Keratinocyte (primary cell): ENCODE data around the gene ETNK2. TPM values are rescaled to one million over a fixed set of nuclear protein-coding genes. Genes with fewer than 3 reads are reported as not detected.

Experiments used
- DNase-seq: peaks from one replicate; pipeline ENCODE4 v3.0.0-alpha.2; 2011; ENCODE audit warnings: low read depth, missing footprints, low spot score
- FAIRE-seq: peaks from 2 replicates; lab custom pipeline; 2011; peaks lifted over from hg19 to GRCh38; lab: Jason Lieb, UNC
- H2AFZ ChIP-seq: 2 replicates; pipeline ENCODE4 v1.6.0; 2012; ENCODE audit warnings: low read length, control low read depth, inconsistent platforms; ENCODE audit not compliant: control insufficient read depth
- H3K27ac ChIP-seq: 2 replicates; pipeline ENCODE4 v1.5.1; 2011; ENCODE audit warnings: low read length; ENCODE audit not compliant: control insufficient read depth, insufficient read depth
- H3K27me3 ChIP-seq: 3 replicates; pipeline ENCODE4 v1.6.0; 2011; ENCODE audit warnings: low read length; ENCODE audit not compliant: control insufficient read depth, insufficient read depth; ENCODE audit errors: extremely low read depth
- H3K36me3 ChIP-seq, 2 experiments: 2 replicates in 1 of 2; 3 replicates in 1 of 2; pipeline ENCODE4 v1.5.1; 2011; ENCODE audit warnings: low read length in 2 of 2, mild to moderate bottlenecking in 1 of 2; ENCODE audit not compliant: control insufficient read depth in 2 of 2, insufficient read depth in 2 of 2; ENCODE audit errors: extremely low read depth in 1 of 2
- H3K4me1 ChIP-seq: 3 replicates; pipeline ENCODE4 v1.5.1; 2011; ENCODE audit warnings: low read length; ENCODE audit not compliant: control insufficient read depth, insufficient read depth; ENCODE audit errors: extremely low read depth
- H3K4me2 ChIP-seq: 3 replicates; pipeline ENCODE4 v1.6.0; 2011; ENCODE audit warnings: low read depth, low read length; ENCODE audit not compliant: control insufficient read depth, insufficient read depth; ENCODE audit errors: extremely low read depth
- H3K4me3 ChIP-seq, 3 experiments: fragments of 200-600 bp in 1 of 3; sonication (generic) in 1 of 3; 2 replicates in 2 of 3; 3 replicates in 1 of 3; pipeline ENCODE4 v1.5.1; 2011 to 2016; ENCODE audit warnings: low read length in 3 of 3, mild to moderate bottlenecking in 3 of 3, control low read depth in 2 of 3, inconsistent platforms in 1 of 3, low read depth in 1 of 3, mixed read lengths in 1 of 3, mixed run types in 1 of 3, moderate library complexity in 1 of 3; ENCODE audit not compliant: control insufficient read depth in 2 of 3, insufficient read depth in 2 of 3; ENCODE audit errors: extremely low read depth in 1 of 3
- H3K79me2 ChIP-seq: 2 replicates; pipeline ENCODE4 v1.6.0; 2012; ENCODE audit warnings: low read length; ENCODE audit not compliant: control insufficient read depth, insufficient read depth
- H3K9ac ChIP-seq: 3 replicates; pipeline ENCODE4 v1.6.0; 2011; ENCODE audit warnings: low read length; ENCODE audit not compliant: control insufficient read depth, insufficient read depth; ENCODE audit errors: extremely low read depth
- H3K9me1 ChIP-seq: 3 replicates; pipeline ENCODE4 v1.6.0; 2011; ENCODE audit warnings: low read length; ENCODE audit not compliant: control insufficient read depth, insufficient read depth; ENCODE audit errors: extremely low read depth
- H3K9me3 ChIP-seq: 2 replicates; pipeline ENCODE4 v1.5.1; 2012; ENCODE audit warnings: low read depth, low read length; ENCODE audit not compliant: control insufficient read depth
- H4K20me1 ChIP-seq: 3 replicates; pipeline ENCODE4 v1.6.0; 2011; ENCODE audit warnings: low read length; ENCODE audit not compliant: control insufficient read depth, insufficient read depth; ENCODE audit errors: extremely low read depth
- EZH2 ChIP-seq: IDR thresholded peaks from one replicate; pipeline ENCODE4 v1.6.1; 2012; ENCODE audit warnings: inconsistent platforms, mild to moderate bottlenecking, low read length, moderate library complexity
- dilution Hi-C: fragments of 300-500 bp; cut with MboI; formaldehyde crosslinking; loops from one replicate; pipeline ENCODE4 v1.7.0; 2020; ENCODE audit warnings: low sequenced_read_pairs; ENCODE audit not compliant: extremely low pct_ligation_motif_present
- polyA plus RNA-seq, 5 experiments: library from polyadenylated mRNA; depleted of rRNA in 3 of 5; stranded (reverse) in 3 of 5; stranded (forward) in 1 of 5; unstranded in 1 of 5; fragments of >200 nt; gene quantifications; 1 replicate in 1 of 5; 2 replicates in 3 of 5; 3 replicates in 1 of 5; pipeline versions ENCODE4 v1.2.1 to v1.2.3, GENCODE V29; 2011 to 2012; ENCODE audit warnings: missing spikeins in 2 of 5, low read depth in 1 of 5, low replicate concordance in 1 of 5
- TF ChIP-seq, protein P1 (sequence below), 3 experiments: IDR thresholded peaks in 1 of 3; conservative IDR thresholded peaks in 1 of 3; optimal IDR thresholded peaks in 1 of 3; 2 replicates in 2 of 3; 3 replicates in 1 of 3; pipeline versions ENCODE3 to v1.5.1; 2011; ENCODE audit warnings: low read length in 3 of 3, mild to moderate bottlenecking in 3 of 3, moderate library complexity in 2 of 3, control low read depth in 1 of 3, inconsistent platforms in 1 of 3; ENCODE audit not compliant: insufficient read depth in 2 of 3; ENCODE audit errors: extremely low read depth in 1 of 3

Gene ETNK2
- polyA plus RNA-seq, 1 donor (not counting 4 experiments of a cell fraction or from before 2014, with no cell fraction given), result 18.4 TPM

DNA sequence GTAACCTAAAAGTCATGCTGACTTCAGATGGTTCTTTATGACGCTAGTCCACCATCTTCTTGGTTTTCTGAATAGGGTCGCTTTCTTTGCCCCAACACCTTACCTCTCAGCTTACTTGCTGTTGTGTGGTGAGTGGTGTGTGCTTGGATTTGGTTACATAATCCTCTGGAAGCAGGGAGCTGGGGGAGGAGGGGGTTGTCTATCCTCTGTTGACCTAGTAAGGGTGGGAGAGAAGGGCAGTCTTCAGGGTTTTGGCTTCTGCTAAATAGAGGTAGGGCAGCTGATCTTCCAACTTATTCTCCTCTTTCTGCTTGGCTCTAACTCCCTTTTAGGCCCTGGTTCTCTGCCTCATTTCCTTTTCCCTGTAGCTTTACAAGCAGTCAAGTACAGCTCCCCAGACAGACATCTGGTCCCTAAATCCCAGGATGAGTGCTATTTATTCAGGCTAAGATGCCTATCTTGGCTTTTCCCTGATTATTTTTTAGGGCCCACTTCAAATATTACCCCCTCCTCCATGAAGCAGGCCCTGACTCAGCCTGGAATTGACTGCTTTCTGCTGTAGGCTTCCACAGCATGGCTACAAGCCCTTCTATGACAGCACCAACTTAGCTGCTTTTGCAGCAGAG is 20.7 kb upstream of the ETNK2 start:
- TF ChIP-seq, protein P1, sequence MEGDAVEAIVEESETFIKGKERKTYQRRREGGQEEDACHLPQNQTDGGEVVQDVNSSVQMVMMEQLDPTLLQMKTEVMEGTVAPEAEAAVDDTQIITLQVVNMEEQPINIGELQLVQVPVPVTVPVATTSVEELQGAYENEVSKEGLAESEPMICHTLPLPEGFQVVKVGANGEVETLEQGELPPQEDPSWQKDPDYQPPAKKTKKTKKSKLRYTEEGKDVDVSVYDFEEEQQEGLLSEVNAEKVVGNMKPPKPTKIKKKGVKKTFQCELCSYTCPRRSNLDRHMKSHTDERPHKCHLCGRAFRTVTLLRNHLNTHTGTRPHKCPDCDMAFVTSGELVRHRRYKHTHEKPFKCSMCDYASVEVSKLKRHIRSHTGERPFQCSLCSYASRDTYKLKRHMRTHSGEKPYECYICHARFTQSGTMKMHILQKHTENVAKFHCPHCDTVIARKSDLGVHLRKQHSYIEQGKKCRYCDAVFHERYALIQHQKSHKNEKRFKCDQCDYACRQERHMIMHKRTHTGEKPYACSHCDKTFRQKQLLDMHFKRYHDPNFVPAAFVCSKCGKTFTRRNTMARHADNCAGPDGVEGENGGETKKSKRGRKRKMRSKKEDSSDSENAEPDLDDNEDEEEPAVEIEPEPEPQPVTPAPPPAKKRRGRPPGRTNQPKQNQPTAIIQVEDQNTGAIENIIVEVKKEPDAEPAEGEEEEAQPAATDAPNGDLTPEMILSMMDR (optimal IDR thresholded peaks at IDR 0.05 in 1 of 3, IDR thresholded peaks at IDR 0.05 in 1 of 3, conservative IDR thresholded peaks at IDR 0.05 in 1 of 3; ENCODE audit: extremely low read depth in 1 of 3, insufficient read depth in 2 of 3, low read length in 3 of 3), result no peak
- no peak for TF ChIP-seq EZH2
- Histone ChIP-seq H3K9ac (no peak overlapping the region), H3K4me3 (no peak overlapping the region), H3K79me2 (no peaks in the 10 kb centered on the region), H4K20me1 (no peaks in the 10 kb centered on the region), H3K27me3 (no peaks in the 10 kb centered on the region), H3K4me1 (peaks cover 19% of the 10 kb centered on the region), H2AFZ (peak overlapping the region; percentile 25), H3K9me3 (peaks cover 6% of the 10 kb centered on the region), H3K36me3 (no peaks in the 10 kb centered on the region), H3K4me2 (no peak overlapping the region), H3K27ac (peak overlapping the region; percentile 10), H3K9me1 (no peaks in the 10 kb centered on the region)
- FAIRE-seq (no peak), DNase-seq (no peak)
- dilution Hi-C loops, result no loop called here

DNA sequence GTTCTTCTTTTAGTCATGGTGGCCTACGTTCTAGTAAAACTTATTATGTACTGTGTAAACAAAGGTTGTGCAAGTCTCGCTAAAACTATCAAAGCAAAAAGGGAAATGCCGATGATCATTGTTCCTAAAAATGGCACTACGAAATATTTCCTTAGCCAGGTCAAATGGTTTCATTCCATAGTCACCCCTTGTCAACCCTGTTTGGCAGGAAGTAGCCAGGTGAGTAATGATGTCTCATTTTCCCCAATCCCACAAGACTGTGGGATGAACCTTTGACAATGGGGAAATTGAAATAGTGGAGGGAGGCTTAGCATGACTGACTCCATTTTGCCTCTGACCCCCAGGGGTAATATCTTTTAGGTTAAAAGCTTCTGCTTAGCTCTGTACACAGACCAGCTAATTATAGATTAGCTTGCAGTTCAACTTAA is 19.9 kb upstream of the ETNK2 start:
- peak; percentile 45 for DNase-seq
- peaks cover 6% of the 10 kb centered on the region for H3K9me3 ChIP-seq
- no peaks in the 10 kb centered on the region for H4K20me1 ChIP-seq
- no peaks in the 10 kb centered on the region for H3K36me3 ChIP-seq
- H3K27ac ChIP-seq, result peak overlapping the region; percentile 79
- H3K27me3 ChIP-seq, result no peaks in the 10 kb centered on the region
- no peak overlapping the region for H2AFZ ChIP-seq
- FAIRE-seq, result peak; percentile 99
- no peak overlapping the region for H3K9ac ChIP-seq
- peak overlapping the region in 1 of 3 experiments; percentile 36 for H3K4me3 ChIP-seq
- H3K9me1 ChIP-seq, result no peaks in the 10 kb centered on the region
- H3K4me1 ChIP-seq, result peaks cover 19% of the 10 kb centered on the region
- H3K79me2 ChIP-seq, result no peaks in the 10 kb centered on the region
- peak overlapping the region; percentile 44 for H3K4me2 ChIP-seq
- no peak for TF ChIP-seq EZH2
- TF ChIP-seq, protein P1 (optimal IDR thresholded peaks at IDR 0.05 in 1 of 3, IDR thresholded peaks at IDR 0.05 in 1 of 3, conservative IDR thresholded peaks at IDR 0.05 in 1 of 3; ENCODE audit: extremely low read depth in 1 of 3, insufficient read depth in 2 of 3, low read length in 3 of 3), result no peak
- dilution Hi-C loops, result no loop called here
